Natural killer cell (primary cell): ENCODE results near the gene APOL2. TPM values are rescaled to one million over a fixed set of nuclear protein-coding genes. Genes with fewer than 3 reads are reported as not detected.

Experiments
- ATAC-seq, 3 donors: fragments of 150-1000 bp in 2 of 3; fragments of 200-7000 bp in 1 of 3; cut with Tn5 transposase; 1 replicate in 1 of 3; 2 replicates in 2 of 3; pipeline ENCODE4 v1.10.0; 2021; ENCODE audit warnings: mild to moderate bottlenecking in 2 of 3, moderate library complexity in 2 of 3
- DNase-seq, 2 donors: peaks; one replicate each; pipeline versions ENCODE4 v3.0.0 to v3.0.0-alpha.2; 2013 to 2021; ENCODE audit warnings: mixed read lengths in 1 of 2
- H3K27ac ChIP-seq: one replicate; pipeline ENCODE4 v1.5.1; 2013; ENCODE audit warnings: mild to moderate bottlenecking, low read length
- H3K27me3 ChIP-seq: one replicate; pipeline ENCODE4 v1.6.1; 2013; ENCODE audit warnings: low read length; ENCODE audit not compliant: control insufficient read depth, insufficient read depth
- H3K36me3 ChIP-seq: one replicate; pipeline ENCODE4 v1.6.1; 2013; ENCODE audit warnings: low read length; ENCODE audit not compliant: control insufficient read depth, insufficient read depth
- H3K4me1 ChIP-seq: one replicate; pipeline ENCODE4 v1.6.1; 2013; ENCODE audit warnings: low read length; ENCODE audit not compliant: control insufficient read depth, insufficient read depth
- H3K4me3 ChIP-seq: one replicate; pipeline ENCODE4 v1.5.1; 2013; ENCODE audit warnings: low read length
- H3K9me3 ChIP-seq: one replicate; pipeline ENCODE4 v1.6.1; 2013; ENCODE audit warnings: low read length; ENCODE audit not compliant: control insufficient read depth, insufficient read depth
- H3K27ac Mint-ChIP-seq, 2 donors: one replicate each; pipeline ENCODE4 v1.8.0; 2022; ENCODE audit warnings: mild to moderate bottlenecking in 2 of 2, mixed read lengths in 2 of 2, moderate library complexity in 1 of 2
- H3K27me3 Mint-ChIP-seq, 2 donors: one replicate each; pipeline ENCODE4 v1.8.0; 2022; ENCODE audit warnings: low read depth in 2 of 2, mixed read lengths in 2 of 2
- H3K36me3 Mint-ChIP-seq: one replicate; pipeline ENCODE4 v1.8.0; 2022; ENCODE audit warnings: mixed read lengths
- H3K4me1 Mint-ChIP-seq, 2 donors: one replicate each; pipeline ENCODE4 v1.8.0; 2022; ENCODE audit warnings: mixed read lengths in 2 of 2
- H3K4me3 Mint-ChIP-seq: one replicate; pipeline ENCODE4 v1.8.0; 2022; ENCODE audit warnings: mild to moderate bottlenecking, moderate library complexity, mixed read lengths
- H3K9me3 Mint-ChIP-seq, 2 donors: one replicate each; pipeline ENCODE4 v1.8.0; 2022; ENCODE audit warnings: mixed read lengths in 2 of 2
- WGBS: methylation state at CpG from one replicate; pipeline ENCODE4 v1.1.7; 2013; ENCODE audit warnings: missing lambda C conversion rate; ENCODE audit not compliant: insufficient coverage; 5-methylcytosine and 5-hydroxymethylcytosine counted together
- intact Hi-C: fragments of 100-400 bp; cut with micrococcal nuclease; formaldehyde crosslinking; loops from one replicate; pipeline ENCODE4 v1.14.2; 2022
- total RNA-seq, 4 donors: library from RNA; stranded (reverse); fragments of 120-200 nt in 1 of 4; gene quantifications; one replicate each; pipeline versions ENCODE4 v1.2.3 to v1.2.4, GENCODE V29; 2013 to 2022
- TF ChIP-seq, protein P1 (sequence below): fragments of 200-600 bp; IDR thresholded peaks from one replicate; pipeline ENCODE4 v1.8.0; 2022; ENCODE audit warnings: antibody characterized with exemption

APOL2 gene
- total RNA-seq, 3 donors from 2014 or later (not counting 1 experiment from before 2014, with no cell fraction given), result 51.7 to 112 (median 67.2) TPM

GRCh38 chr22:36215981-36216380 is 23.3 kb downstream of the APOL2 start:
- Mint-ChIP-seq H3K9me3 (no peaks in the 10 kb centered on the region), H3K4me3 (no peak overlapping the region), H3K36me3 (no peaks in the 10 kb centered on the region), H3K27me3 (peaks cover 21 to 60% of the 10 kb centered on the region in 2 donors), H3K4me1 (peaks cover 7 to 17% of the 10 kb centered on the region in 2 donors), H3K27ac (no peak overlapping the region)
- Histone ChIP-seq H3K36me3 (no peaks in the 10 kb centered on the region), H3K27me3 (no peaks in the 10 kb centered on the region), H3K4me1 (peaks cover 20% of the 10 kb centered on the region), H3K9me3 (no peaks in the 10 kb centered on the region), H3K27ac (no peak overlapping the region), H3K4me3 (no peak overlapping the region)
- intact Hi-C loops, result no loop called here
- no peak for DNase-seq
- TF ChIP-seq, protein P1, sequence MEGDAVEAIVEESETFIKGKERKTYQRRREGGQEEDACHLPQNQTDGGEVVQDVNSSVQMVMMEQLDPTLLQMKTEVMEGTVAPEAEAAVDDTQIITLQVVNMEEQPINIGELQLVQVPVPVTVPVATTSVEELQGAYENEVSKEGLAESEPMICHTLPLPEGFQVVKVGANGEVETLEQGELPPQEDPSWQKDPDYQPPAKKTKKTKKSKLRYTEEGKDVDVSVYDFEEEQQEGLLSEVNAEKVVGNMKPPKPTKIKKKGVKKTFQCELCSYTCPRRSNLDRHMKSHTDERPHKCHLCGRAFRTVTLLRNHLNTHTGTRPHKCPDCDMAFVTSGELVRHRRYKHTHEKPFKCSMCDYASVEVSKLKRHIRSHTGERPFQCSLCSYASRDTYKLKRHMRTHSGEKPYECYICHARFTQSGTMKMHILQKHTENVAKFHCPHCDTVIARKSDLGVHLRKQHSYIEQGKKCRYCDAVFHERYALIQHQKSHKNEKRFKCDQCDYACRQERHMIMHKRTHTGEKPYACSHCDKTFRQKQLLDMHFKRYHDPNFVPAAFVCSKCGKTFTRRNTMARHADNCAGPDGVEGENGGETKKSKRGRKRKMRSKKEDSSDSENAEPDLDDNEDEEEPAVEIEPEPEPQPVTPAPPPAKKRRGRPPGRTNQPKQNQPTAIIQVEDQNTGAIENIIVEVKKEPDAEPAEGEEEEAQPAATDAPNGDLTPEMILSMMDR, result no peak
- no peak for ATAC-seq
- WGBS, result 86% methylated on average over 2 of the region's 2 CpGs

DNA sequence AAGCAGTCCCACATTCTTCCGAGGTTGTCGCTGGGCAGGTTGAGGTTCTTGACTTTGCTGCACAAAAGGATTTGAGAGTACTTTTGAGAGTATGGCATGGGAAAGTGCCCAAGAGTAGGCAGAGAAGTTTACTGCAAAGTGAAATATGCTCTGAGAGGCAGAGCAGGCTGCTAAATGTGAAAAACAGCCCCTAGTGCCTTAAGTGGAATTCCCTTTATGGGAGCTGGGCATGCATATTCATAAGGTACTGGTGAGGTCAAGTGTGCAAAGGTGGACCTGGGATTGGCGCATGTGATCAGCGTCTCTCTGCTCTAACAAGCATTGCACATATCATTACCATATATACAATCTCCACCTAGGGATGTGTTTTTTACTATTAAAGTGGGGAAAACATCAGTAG is 25.7 kb downstream of the APOL2 start:
- Histone ChIP-seq H3K4me1 (peaks cover 21% of the 10 kb centered on the region), H3K4me3 (no peak overlapping the region), H3K27me3 (no peaks in the 10 kb centered on the region), H3K27ac (no peak overlapping the region), H3K36me3 (no peaks in the 10 kb centered on the region), H3K9me3 (peaks cover 8% of the 10 kb centered on the region)
- Mint-ChIP-seq H3K4me1 (peaks cover 13 to 23% of the 10 kb centered on the region in 2 donors), H3K36me3 (peaks cover 10% of the 10 kb centered on the region), H3K9me3 (peaks cover 4% of the 10 kb centered on the region in 2 donors), H3K4me3 (no peak overlapping the region), H3K27ac (no peak overlapping the region), H3K27me3 (peaks cover 24 to 66% of the 10 kb centered on the region in 2 donors)
- ATAC-seq (no peak), DNase-seq (no peak)
- 90% methylated on average over 2 of the region's 4 CpGs for WGBS
- intact Hi-C loops, result no loop called here
- TF ChIP-seq, protein P1, result no peak

DNA sequence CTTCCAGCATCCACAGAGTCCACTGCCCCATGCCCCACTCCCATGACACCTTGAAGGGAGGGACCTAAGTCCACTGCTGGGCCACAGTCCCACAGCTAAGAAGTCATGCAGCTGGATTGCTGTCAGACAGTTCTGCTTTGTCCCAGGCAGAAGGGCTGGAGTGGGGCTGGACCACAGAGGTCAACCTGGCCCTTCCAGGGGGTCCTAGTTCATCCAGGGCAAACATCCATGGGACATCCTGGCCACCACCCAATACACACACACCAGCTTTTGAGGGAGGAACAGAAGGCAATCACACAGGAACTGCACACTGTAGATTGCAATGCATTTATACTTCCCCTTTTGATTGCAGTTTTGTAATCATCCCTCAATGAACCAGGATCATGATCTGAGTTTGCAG is 26.4 kb downstream of the APOL2 start:
- Histone ChIP-seq H3K9me3 (peaks cover 8% of the 10 kb centered on the region), H3K36me3 (no peaks in the 10 kb centered on the region), H3K27ac (no peak overlapping the region), H3K4me3 (no peak overlapping the region), H3K4me1 (peaks cover 21% of the 10 kb centered on the region), H3K27me3 (no peaks in the 10 kb centered on the region)
- Mint-ChIP-seq H3K27ac (no peak overlapping the region), H3K36me3 (peaks cover 13% of the 10 kb centered on the region), H3K4me1 (peaks cover 13 to 23% of the 10 kb centered on the region in 2 donors), H3K27me3 (peaks cover 24 to 61% of the 10 kb centered on the region in 2 donors), H3K4me3 (no peak overlapping the region), H3K9me3 (peaks cover 4% of the 10 kb centered on the region in 2 donors)
- ATAC-seq, result peak in 1 of 3 donors; percentile 63
- no peak for DNase-seq
- TF ChIP-seq, protein P1, result no peak
- intact Hi-C loops, result no loop called here

DNA sequence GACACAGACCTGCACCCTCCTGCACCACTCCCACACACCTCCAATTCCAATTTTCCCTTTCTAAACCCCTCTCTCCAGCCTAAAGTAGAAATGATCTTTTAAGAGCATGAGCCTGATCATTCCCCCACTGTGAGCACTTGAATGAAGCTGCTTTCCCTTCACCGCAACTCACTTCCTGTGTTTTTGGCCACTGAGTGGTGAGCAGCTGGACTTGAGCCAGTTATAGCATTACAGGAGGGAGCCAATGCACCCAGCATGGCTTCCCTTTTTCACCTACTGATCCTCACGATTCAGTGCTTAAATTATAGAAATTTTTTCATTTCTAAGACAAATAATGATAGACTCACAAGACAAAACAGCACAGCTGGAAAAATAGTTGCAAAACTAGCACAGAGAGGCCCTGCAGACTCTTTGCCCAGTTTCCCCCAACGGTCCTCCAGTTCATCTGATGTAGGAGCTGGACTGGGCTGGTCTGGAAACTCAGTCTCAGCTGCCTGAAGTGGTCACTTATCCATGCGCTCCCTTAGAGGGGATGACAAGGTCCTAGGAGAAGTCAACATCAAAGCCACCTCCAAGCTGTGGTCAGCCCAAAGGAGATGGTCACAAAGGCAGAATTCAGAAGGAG is 28.0 kb downstream of the APOL2 start:
- WGBS, result 43% methylated on average over 4 of the region's 4 CpGs
- DNase-seq (peak in 1 of 2 donors; percentile 18), ATAC-seq (peak in 1 of 3 donors; percentile 64)
- H3K4me3 ChIP-seq, result no peak overlapping the region
- TF ChIP-seq, protein P1, result no peak
- no peaks in the 10 kb centered on the region for H3K36me3 ChIP-seq
- peaks cover 8% of the 10 kb centered on the region for H3K9me3 ChIP-seq
- peaks cover 24 to 48% of the 10 kb centered on the region in 2 donors for H3K27me3 Mint-ChIP-seq
- intact Hi-C loops, result no loop called here
- peaks cover 13% of the 10 kb centered on the region for H3K36me3 Mint-ChIP-seq
- no peaks in the 10 kb centered on the region for H3K27me3 ChIP-seq
- no peak overlapping the region for H3K27ac Mint-ChIP-seq
- H3K4me1 ChIP-seq, result peaks cover 21% of the 10 kb centered on the region
- H3K4me3 Mint-ChIP-seq, result peak overlapping the region; percentile 7
- H3K9me3 Mint-ChIP-seq, result peaks cover 4% of the 10 kb centered on the region in 2 donors
- peaks cover 13 to 23% of the 10 kb centered on the region in 2 donors for H3K4me1 Mint-ChIP-seq
- no peak overlapping the region for H3K27ac ChIP-seq
